Tibial nerve (tissue), 3 donors: Measurements from ENCODE around the gene ATF7.
"Not testable (repeated sequence)": the region's sequence is repeated elsewhere in the genome, so short reads cannot be mapped to it uniquely, and the experiment has no call there.

Experiments used
- CTCF ChIP-seq, 5 experiments: fragments of 200-600 bp in 3 of 5; fragments of 450-650 bp in 2 of 5; sonication (generic) in 3 of 5; IDR thresholded peaks; one replicate each; pipeline ENCODE4 v1.5.1; 2016 to 2019; ENCODE audit warnings: antibody characterized with exemption in 5 of 5, mild to moderate bottlenecking in 3 of 5, moderate library complexity in 2 of 5
- POLR2A ChIP-seq, 2 donors: fragments of 450-650 bp; IDR thresholded peaks; one replicate each; pipeline ENCODE4 v1.6.1; 2017; ENCODE audit warnings: antibody characterized with exemption in 2 of 2, mild to moderate bottlenecking in 2 of 2, moderate library complexity in 2 of 2

- TF ChIP-seq CTCF, POLR2A (IDR thresholded peaks at IDR 0.05): not testable (repeated sequence)
Observed at GRCh38 chr12:53548354-53548753, 77.8 kb downstream of the ATF7 start.
